GM18511 (cell line): Measurements from ENCODE around the gene RAB1B.
A peak's percentile ranks its signal among the peaks of the same experiment; 100 is the strongest.

Experiments
- ATAC-seq: cut with Tn5 transposase; IDR thresholded peaks from one replicate; pipeline ENCODE4 v1.9.1; 2021; ENCODE audit warnings: mild to moderate bottlenecking, moderate library complexity; ENCODE audit not compliant: unreplicated experiment

Gene RAB1B

GRCh38 chr11:66268244-66268951 lies at the start of gene RAB1B:
Gene RAB1B (plus strand): TSS chr11:66268639. CDS start chr11:66268680, 41 bp downstream.
- peak; percentile 77 for ATAC-seq

- no peak for ATAC-seq
Measured at GRCh38 chr11:66218846-66219620, 49.4 kb upstream of the RAB1B start.

GRCh38 chr11:66219846-66220565 lies 48.4 kb upstream of the RAB1B start:
- ATAC-seq: no peak

- ATAC-seq: no peak
Measured at GRCh38 chr11:66220566-66220935, 47.9 kb upstream of the RAB1B start.

- ATAC-seq: no peak
Measured at GRCh38 chr11:66221012-66221411, 47.4 kb upstream of the RAB1B start.

- no peak for ATAC-seq
Measured at GRCh38 chr11:66221726-66222236, 46.7 kb upstream of the RAB1B start.

- peak; percentile 89 for ATAC-seq
Measured at GRCh38 chr11:66222358-66223149, 45.9 kb upstream of the RAB1B start.

GRCh38 chr11:66224226-66224855 lies 44.1 kb upstream of the RAB1B start:
- ATAC-seq: no peak

- no peak for ATAC-seq
Measured at GRCh38 chr11:66225066-66225465, 43.4 kb upstream of the RAB1B start.

- no peak for ATAC-seq
Measured at GRCh38 chr11:66226101-66226500, 42.3 kb upstream of the RAB1B start.

GRCh38 chr11:66227700-66228099 lies 40.7 kb upstream of the RAB1B start:
- no peak for ATAC-seq

- no peak for ATAC-seq
Measured at GRCh38 chr11:66228521-66228920, 39.9 kb upstream of the RAB1B start.

GRCh38 chr11:66230156-66230555 lies 38.3 kb upstream of the RAB1B start:
- no peak for ATAC-seq

GRCh38 chr11:66230978-66231377 lies 37.5 kb upstream of the RAB1B start:
- no peak for ATAC-seq

- no peak for ATAC-seq
Measured at GRCh38 chr11:66231561-66231960, 36.9 kb upstream of the RAB1B start.

- ATAC-seq: no peak
Measured at GRCh38 chr11:66232769-66233168, 35.7 kb upstream of the RAB1B start.

GRCh38 chr11:66233301-66233700 lies 35.1 kb upstream of the RAB1B start:
- ATAC-seq: no peak

GRCh38 chr11:66235141-66235540 lies 33.3 kb upstream of the RAB1B start:
- ATAC-seq: no peak

- ATAC-seq: no peak
Measured at GRCh38 chr11:66237867-66238266, 30.6 kb upstream of the RAB1B start.

GRCh38 chr11:66238786-66239413 lies 29.5 kb upstream of the RAB1B start:
- ATAC-seq: no peak
